DMS 273 (cell line): ENCODE data around the gene TAC1.
"Not testable (repeated sequence)": the region's sequence is repeated elsewhere in the genome, so short reads cannot be mapped to it uniquely, and the experiment has no call there.

Experiments
- DNase-seq: peaks from one replicate; lab custom pipeline; 2025; ENCODE audit not compliant: unreplicated experiment; lab: John Stamatoyannopoulos, UW

The TAC1 gene, protein sequence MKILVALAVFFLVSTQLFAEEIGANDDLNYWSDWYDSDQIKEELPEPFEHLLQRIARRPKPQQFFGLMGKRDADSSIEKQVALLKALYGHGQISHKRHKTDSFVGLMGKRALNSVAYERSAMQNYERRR

DNA sequence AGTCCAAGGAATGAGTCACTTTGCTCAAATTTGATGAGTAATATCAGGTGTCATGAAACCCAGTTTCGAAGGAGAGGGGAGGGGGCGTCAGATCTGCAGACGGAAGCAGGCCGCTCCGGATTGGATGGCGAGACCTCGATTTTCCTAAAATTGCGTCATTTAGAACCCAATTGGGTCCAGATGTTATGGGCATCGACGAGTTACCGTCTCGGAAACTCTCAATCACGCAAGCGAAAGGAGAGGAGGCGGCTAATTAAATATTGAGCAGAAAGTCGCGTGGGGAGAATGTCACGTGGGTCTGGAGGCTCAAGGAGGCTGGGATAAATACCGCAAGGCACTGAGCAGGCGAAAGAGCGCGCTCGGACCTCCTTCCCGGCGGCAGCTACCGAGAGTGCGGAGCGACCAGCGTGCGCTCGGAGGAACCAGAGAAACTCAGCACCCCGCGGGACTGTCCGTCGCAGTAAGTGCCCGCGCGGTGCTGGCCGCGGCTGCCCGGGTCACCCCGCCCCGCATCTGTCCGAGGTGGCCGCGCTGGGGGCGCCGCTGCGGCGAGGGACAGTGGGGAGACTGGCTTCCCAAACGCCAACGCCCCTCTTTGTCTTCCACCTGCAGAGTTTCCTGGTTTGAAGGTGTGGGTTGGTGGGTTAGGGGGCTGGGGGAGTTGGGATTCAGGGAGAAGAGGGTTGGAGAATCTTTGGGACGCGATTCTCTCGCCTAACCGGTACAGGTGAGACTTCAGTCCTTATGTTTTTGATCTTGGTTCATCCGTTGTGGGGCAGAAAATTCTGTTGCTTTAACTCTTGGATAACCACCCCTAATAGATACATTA lies at the start of gene TAC1:
Gene TAC1 (plus strand): TSS at position 351 of the 829 bp plus-strand sequence. CDS start 527 bp downstream, outside the sequence.
- DNase-seq: no peak

DNA sequence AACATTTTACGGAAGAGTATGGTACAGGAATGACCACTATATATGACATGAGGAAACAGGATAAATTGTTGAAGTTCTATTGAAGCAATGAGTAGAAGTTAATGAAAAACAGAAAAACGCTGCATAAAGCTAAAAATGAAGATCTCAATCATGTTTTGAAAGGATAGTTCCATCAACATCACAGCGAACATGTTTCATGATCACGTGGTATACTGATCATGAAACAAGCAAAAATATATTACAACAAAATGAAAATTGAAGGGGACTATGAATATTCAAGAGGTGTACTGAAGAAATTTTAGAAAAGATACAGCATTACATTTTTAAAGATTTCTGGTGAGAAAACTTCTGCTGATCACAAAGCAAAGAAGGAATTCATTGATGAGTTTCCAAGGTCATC lies 45.9 kb upstream of the TAC1 start:
- no peak for DNase-seq

DNA sequence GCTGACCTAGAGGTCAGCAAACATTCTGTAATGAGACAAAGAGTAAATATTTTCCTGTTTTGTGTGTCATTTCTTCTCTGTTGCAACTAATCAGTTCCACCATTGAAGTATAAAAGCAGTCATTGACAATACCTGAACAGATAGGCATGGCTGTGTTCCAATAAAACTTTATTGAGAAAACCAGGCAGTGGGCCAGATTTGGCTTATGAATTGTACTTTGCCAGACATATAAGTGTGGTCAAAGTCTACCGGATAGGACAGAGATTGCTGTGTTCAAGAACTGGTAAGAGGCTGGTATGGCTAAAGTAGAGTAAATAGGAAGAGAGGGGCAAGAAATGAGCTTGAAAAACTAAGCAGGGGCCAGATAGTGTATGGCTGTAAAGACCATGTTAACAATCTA lies 38.3 kb upstream of the TAC1 start:
- DNase-seq: no peak

DNA sequence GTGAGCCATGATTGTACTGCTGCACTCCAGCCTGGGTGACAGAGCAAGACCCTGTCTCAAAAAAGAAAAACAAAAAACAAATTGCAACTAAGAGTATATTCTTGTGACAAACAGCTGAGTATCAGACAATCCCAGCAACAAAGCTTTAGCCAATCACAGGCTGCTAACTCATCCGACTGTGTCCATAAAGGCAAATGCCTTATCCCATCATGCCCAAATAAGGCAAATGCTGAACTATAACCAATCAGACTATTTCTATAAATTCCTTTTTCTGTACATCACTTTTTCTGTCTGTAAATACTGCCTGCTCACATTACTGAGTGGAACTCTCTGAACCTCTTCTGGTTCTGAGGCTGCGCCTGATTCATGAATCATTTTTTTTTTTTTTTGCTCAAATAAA lies 37.5 kb upstream of the TAC1 start:
- no peak for DNase-seq

DNA sequence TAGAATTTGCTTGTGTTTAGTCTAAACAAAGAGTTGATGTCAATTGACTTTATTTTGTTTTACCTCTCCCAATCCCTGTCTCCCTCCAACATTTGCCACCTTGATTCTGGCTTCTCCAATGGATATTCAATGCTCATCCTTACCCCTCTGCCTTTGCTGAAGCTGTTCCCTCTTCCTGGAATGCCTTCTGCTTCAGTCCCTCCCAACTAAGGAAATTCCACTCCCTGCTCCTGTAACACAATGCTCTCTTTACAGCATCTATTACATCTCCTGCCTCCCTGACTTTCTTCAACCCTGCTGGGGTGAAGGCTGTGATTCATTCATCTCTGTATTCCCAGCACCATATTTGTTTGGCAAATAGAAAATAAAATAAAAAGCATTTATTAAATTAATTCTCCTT lies 34.5 kb upstream of the TAC1 start:
- no peak for DNase-seq

DNA sequence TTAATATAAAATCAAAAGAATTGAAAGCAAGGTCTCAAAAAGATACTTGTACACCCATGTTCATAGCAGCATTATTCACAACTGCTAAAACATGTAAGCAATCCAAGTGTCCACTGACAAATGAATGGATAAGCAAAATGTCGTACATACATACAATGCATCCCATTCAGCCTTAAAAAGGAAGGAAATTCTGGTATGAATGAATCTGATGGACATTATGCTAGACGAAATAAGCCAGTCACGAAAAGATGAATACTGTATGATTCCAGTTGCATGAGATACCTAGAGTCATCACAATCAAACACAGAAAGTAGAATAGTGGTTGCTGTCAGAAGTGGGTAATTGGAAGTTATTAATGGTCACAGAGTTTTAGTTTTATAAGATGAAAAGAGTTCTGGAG lies 9.5 kb upstream of the TAC1 start:
- DNase-seq: no peak

DNA sequence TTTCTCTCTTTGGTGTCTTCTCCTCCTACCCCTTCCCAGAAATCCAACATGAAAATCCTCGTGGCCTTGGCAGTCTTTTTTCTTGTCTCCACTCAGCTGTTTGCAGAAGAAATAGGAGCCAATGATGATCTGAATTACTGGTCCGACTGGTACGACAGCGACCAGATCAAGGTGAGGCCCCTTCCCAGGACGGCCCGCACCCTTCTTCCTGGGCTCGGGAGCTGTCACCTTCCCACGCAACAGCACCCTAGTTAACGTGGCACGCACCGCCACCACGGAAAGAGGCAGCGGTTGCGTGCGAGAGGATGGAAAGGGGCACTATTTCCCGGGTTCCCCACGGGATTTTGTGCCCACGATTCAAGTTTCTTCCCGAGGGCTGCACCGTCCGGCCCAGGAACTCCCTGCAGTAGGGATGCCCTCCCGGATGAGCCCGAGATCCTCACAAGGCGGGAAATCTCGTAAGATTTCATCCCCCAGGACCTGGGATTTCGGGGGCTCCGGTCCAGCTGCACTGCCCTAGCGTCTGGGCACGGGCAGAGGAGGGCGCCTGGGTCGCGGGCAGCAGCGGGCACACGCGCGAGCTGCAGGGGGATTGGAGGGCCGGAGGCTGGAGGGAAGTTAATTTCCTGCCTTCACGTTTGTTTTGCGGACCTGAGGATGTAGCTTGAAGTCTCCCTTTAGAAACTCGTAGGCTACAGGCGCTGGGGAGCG lies 834 bp downstream of the TAC1 start:
- DNase-seq: no peak

DNA sequence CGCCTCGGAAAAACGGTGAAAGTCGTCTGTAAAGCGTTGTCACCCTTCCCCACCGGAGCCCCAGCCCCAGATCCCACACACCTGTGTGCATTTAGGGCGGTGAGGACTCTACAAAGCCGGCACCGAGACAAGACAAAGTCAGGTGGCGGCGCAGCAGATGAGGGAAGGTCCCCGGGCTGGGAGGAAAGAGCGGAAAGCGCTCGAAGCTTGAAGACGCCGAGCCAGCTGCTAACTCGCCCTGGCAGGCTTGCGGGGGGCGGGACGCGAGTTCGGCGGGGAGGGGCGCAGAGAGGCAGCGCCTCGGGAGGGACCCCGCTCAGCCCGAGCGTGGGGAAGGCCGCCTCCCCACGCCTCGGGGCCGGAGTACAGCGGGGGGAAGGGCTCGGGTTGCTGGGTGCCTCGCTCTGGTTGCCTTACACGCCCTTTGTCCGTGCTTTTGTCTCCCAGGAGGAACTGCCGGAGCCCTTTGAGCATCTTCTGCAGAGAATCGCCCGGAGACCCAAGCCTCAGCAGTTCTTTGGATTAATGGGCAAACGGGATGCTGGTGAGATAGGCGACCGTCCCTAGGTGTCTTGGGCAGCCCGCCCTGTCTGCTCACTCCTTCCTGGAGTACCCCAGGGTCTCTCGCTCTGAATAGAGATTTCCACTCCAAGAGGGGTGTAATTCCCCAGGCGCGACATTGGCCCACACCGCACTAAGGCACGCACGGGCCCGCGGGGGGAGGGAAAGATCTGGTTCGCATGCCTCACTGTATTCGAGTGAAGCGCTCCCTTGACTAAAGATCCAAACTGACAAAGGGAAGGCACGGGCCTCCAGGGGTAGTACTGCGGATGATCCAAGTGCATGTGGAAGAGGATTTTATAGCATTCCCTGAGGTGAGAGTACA lies 1.6 kb downstream of the TAC1 start:
- peak; percentile 38 for DNase-seq

DNA sequence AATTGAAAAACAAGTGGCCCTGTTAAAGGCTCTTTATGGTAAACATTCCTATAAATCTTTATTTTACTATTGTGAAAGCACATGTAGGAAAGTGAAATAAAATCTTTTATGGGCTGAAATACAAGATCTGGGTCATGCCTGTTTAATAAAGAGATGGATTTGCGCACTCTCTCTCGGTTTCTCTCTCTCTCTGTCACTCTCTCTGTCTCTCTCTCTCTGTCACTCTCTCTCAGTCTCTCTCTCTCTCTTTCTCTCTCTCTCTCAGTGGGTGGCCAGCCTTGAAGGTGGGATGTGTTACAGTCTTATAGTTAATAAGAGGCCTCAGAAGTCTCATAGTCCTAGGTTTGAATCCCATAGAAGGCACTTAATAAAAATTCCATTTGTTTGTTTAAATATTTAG lies 2.4 kb downstream of the TAC1 start:
- DNase-seq: no peak

DNA sequence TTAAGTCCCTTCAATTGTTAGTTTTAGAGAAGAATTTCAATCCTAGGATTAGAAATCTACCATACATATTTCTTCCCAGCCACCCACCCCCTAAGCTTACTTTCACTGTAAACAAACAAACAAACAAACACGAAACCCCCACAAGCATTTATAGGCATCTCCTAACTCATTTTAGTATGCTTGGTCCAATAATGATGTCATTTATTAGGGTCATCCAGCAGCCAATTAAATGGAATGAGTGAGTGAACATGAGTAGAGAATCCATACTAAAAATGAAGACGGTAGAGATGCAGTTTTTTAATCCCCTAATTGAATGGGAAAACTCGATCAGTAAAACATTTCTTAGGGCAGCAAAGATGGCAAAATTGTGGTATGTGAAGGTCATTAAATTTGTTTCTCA lies 3.2 kb downstream of the TAC1 start:
- no peak for DNase-seq

DNA sequence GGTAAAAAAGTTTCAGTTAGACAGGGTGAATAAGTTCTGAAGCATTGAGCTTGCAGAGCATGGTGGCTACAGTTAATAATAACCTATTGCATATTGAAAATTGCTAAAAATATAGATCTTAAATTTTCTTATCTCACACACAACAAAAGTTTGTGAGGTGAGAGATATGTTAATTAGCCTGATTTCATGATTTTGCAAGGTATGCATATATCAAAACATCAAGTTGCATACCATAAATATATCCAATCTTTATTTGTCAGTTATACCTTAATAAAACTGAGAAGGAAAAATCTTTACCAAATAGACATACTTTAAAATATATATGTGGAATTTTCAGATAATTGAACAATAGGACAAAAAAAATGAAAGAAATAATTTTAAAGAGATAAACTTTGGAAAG lies 16.6 kb downstream of the TAC1 start:
- no peak for DNase-seq

DNA sequence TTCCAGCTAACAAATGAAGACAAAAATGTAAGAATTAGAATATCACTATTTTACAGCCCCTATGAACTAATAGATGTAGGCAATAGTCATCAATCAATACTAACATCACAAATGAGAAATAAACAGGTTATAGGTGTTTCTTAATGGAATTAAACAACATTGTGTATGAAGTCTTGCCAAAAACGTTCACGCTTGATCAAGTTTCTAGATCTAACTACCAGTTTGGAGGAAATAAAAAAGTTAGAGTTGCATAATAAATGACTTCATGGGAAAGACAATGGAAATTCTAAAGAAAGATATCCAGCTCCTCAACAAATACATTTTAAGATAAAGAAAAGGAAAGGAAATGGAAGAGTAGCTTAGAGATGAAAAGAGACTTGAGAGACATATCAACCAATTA lies 19.7 kb downstream of the TAC1 start:
- no peak for DNase-seq

DNA sequence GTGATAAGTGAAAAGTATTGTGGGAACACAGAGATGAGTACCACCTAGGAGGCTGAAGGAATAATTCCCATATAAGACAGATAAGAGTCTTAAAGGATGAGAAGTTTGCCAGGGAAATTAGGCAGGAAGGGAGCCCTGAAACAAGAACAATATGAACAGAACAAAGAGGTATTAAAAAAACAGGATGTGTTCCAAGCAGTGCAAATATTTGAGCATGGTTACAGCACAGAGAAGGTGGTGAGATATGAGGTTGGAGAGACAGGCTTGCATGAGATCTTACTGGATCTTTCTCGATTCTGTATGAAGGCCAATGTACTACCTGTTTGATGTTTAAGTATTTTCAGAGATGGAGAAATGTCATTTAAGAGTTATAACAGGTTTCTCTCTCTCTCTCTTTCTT lies 20.3 kb downstream of the TAC1 start:
- no peak for DNase-seq

DNA sequence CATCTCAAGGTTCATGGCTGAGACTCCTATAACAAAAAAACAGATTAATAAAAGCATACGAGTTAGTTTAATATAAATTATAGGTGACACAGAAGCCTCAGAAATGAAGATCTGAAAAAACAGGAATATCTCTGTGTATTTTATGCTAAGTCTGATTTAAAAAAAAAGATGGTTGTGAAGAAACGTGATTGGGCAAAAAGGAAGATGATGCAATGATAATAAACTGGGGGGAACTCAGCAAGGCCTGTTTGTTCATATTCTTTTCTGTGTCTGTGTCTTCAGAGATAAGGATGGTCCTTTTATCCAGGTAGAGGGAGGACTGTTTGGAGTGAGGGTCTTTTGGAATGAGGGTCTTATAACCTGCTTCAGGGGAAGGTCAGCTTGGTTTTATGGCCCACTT lies 25.9 kb downstream of the TAC1 start:
- no peak for DNase-seq

DNA sequence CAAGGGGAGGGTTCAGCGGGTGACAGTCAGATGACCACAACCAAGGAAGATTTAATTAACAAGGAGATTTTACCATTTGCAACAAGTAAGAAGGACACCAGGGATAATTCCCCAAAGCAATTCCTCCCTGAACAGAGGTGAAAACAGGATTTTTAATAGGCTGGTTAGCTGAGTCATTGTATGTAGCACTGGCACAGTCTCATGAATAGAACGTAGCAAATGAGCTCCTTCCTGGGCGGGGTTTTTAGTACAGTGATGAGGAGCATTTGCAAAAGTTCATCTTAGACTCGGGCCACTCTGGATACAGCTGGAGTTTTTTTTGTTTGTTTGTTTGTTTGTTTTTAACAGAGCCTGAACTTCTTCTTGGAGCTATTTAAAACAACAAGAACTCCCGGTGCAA lies 39.0 kb downstream of the TAC1 start:
- no peak for DNase-seq

DNA sequence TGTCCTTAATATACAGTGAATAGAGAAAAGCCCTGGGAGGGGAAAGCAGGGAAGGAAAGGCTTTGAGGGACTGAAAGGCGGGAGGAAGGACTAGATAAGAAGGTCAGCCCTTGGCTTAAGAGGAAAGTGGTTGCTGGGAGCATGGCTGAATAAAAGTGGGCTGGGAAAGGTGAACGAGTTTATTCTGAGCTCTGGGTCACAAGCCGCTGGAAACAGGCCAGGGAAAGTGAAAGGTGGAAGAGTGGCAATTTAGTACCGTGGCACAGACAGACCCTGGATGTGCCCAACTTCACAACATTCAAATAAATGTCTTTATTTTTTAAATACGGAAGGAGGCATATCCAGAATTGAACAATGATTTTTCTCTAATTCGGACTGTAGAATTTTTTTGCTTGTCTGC lies 39.7 kb downstream of the TAC1 start:
- no peak for DNase-seq

DNA sequence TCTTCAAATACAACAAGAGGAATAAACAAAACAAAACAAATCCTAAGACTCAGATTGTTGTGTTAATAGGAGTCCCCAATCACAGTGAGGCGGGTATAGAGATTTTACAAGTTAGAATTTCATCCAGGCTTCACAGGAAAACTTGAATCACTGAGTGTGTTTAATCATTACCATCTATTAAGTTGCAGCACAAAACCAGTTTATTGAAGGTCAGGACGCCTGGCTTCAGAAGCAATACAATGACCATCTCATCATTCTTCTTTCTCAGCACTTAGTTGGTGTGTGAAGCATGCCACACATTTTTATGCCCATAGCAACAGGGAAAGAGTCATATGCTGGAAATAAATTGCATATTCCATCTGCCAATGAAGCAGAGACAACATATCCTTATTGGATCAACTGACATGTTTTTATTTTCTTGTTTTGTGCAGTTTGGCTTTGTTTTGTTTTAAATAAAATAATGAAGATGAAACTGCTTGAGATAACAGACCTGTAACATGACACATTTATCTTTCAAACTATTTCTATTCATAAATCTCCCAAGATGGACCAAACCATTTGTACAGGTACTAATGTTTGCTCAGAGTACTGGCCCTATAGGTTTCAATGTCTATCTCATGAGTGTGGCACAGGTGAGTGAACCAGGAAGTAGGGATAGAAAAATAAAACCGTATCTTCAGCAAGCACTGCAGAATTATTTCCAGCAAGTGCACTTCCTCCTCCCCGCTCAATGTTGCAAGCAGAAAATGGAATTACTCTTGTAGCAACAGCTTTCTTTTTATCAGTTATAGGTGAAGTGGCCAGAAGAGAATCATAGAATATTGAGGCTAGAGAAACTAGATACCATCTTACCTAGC lies 40.4 kb downstream of the TAC1 start:
- no peak for DNase-seq

DNA sequence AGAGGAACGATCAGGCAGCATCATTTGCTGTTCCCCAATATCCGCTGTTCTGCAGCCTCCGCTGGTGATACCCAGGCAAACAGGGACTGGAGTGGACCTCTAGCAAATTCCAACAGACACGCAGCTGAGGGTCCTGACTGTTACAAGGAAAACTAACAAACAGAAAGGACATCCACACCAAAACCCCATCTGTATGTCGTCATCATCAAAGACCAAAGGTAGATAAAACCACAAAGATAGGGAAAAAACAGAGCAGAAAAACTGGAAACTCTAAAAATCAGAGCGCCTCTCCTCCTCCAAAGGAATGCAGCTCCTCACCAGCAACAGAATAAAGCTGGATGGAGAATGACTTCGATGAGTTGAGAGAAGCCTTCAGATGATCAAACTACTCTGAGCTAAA lies 54.5 kb downstream of the TAC1 start:
- not testable (repeated sequence) for DNase-seq
